ENCODE measurements around the gene PLA2G4B. TPM values are rescaled to one million over a fixed set of nuclear protein-coding genes. Genes with fewer than 3 reads are reported as not detected.

Gene PLA2G4B
- total and polyA plus RNA-seq, 9 of the 15 experiments (the other 6 are each of a cell fraction or from before 2014, with no cell fraction given): 0.07 to 6.1 (median 2.8) TPM

DNA sequence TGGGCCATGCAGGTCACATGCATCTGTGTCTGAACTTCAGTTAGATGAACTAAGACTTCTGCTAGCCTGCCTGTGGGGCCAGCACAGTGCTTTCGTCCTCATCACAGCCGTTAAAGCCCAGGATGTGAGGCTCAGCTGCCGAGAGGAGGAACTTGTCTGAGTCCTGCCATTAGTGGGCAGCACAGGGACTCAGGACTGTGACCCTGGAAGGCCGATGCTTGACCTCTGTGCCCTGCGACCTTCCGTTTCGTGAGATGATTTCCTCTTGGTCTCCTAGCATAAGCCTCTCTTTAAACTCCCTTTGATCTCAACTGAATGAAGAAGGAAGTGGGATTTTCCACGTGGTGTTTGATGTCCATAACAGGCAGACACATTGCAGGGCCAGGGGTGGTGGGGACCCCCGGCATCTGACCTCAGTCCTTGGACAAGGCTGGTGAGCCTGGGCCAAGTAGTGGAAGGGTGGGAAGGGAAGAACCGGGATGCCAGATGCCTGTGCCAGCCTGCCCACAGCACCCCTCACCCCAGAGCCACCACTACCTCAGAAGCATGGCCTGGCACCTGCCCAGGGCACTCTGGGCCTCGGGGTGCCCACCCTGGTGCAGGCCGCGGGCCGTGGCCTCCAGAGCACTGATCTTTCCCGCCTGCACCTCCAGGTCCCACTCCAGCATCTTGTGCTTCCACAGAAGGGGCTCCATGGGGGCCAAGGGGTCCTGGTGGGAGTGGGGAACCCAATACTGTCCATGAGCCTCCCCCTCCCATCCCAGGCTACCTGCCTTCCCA lies 21.6 kb downstream of the PLA2G4B start:
- POLR2A ChIA-PET: interaction anchor here (0.5 to 0.6 kb wide), 2 partner anchors 12 to 1116 kb away, joined by 3 read pairs; no protein-coding TSS in a partner anchor
- Histone ChIP-seq H3K4me2 (ENCODE audit: insufficient read depth, low read length) (no peak overlapping the region), H3K9me1 (ENCODE audit: control insufficient read depth, insufficient read depth, low read length) (no peaks in the 10 kb centered on the region), H3K79me2 (ENCODE audit: control insufficient read depth, insufficient read depth, low read length) (no peaks in the 10 kb centered on the region), H3K4me1 (replicated peaks in 1 of 2; ENCODE audit: control insufficient read depth in 2 of 2, insufficient read depth in 2 of 2, low read length in 2 of 2) (peaks cover 0 to 46% of the 10 kb centered on the region in 2 experiments; a peak in 2 of 5 replicates), H3K36me3 (ENCODE audit: control insufficient read depth, insufficient read depth, low read length) (no peaks in the 10 kb centered on the region), H3K27ac (ENCODE audit: extremely low read depth, low read depth, low read length) (no peak overlapping the region), H2AFZ (ENCODE audit: low read depth, low read length) (no peak overlapping the region), H3K9me3 (replicated peaks; ENCODE audit: control insufficient read depth, insufficient read depth, low read depth, low read length) (no peaks in the 10 kb centered on the region; the same call in 1 of the 2 replicates), H3K9ac (ENCODE audit: insufficient read depth in 1 of 2, low read depth in 2 of 2, low read length in 2 of 2) (no peak overlapping the region), H4K20me1 (replicated peaks; ENCODE audit: control insufficient read depth, insufficient read depth, low read length) (peaks cover 13% of the 10 kb centered on the region), H3K4me3 (no peak overlapping the region), H3K27me3 (ENCODE audit: control insufficient read depth in 2 of 2, insufficient read depth in 2 of 2, low read length in 2 of 2) (peaks cover 55 to 93% of the 10 kb centered on the region in 2 experiments)
- DNase-seq (ENCODE audit: extremely low read depth in 1 of 4, low spot score in 3 of 4): peak in 2 of 4 experiments; percentile 40 to 42
- no TSS peak for BruUV-seq (replicated peaks)
- peak; percentile 67 for ATAC-seq
- intact Hi-C loops (cut with micrococcal nuclease) (no loop called here), in situ Hi-C loops (cut with MboI) (no loop called here)
- peak; percentile 54 for FAIRE-seq
- CTCF ChIA-PET (ENCODE audit: low intra/inter-chr PET ratio): no interaction called here
- WGBS (ENCODE audit: insufficient coverage, low coverage, missing lambda C conversion rate): 12% methylated on average over 15 of the region's 15 CpGs
- TF ChIP-seq NR2C2 (CRISPR knock-in tag; IDR thresholded peaks at IDR 0.05): no peak
- TF ChIP-seq NR2C2 (tag; IDR thresholded peaks at IDR 0.05): peak; percentile 85
- no peak for TF ChIP-seq DDX20 (tag; IDR thresholded peaks at IDR 0.05; ENCODE audit: low read depth)
- no peak for TF ChIP-seq ZNF696 (CRISPR knock-in tag; conservative IDR thresholded peaks at IDR 0.05)
- peak; percentile 93 for TF ChIP-seq ESRRA (IDR thresholded peaks at IDR 0.05; ENCODE audit: borderline replicate concordance, low read depth)
- peak in 1 of 2 experiments; percentile 30; a peak in 2 of 4 replicates for TF ChIP-seq RAD21 (CRISPR knock-in tag; conservative IDR thresholded peaks at IDR 0.05 in 1 of 2, IDR thresholded peaks at IDR 0.05 in 1 of 2)
- TF ChIP-seq, protein P1, sequence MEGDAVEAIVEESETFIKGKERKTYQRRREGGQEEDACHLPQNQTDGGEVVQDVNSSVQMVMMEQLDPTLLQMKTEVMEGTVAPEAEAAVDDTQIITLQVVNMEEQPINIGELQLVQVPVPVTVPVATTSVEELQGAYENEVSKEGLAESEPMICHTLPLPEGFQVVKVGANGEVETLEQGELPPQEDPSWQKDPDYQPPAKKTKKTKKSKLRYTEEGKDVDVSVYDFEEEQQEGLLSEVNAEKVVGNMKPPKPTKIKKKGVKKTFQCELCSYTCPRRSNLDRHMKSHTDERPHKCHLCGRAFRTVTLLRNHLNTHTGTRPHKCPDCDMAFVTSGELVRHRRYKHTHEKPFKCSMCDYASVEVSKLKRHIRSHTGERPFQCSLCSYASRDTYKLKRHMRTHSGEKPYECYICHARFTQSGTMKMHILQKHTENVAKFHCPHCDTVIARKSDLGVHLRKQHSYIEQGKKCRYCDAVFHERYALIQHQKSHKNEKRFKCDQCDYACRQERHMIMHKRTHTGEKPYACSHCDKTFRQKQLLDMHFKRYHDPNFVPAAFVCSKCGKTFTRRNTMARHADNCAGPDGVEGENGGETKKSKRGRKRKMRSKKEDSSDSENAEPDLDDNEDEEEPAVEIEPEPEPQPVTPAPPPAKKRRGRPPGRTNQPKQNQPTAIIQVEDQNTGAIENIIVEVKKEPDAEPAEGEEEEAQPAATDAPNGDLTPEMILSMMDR (IDR thresholded peaks at IDR 0.05 in 2 of 3, conservative IDR thresholded peaks at IDR 0.05 in 1 of 3; ENCODE audit: insufficient read depth in 2 of 3, low read depth in 1 of 3, low read length in 3 of 3): peak; percentile 27 to 54 (median 45); a peak in 5 of 6 replicates
- peak; percentile 81; the same call in 1 of the 2 replicates for TF ChIP-seq NR2C1 (IDR thresholded peaks at IDR 0.05)
- peak; percentile 88 for TF ChIP-seq NR2C1 (tag; IDR thresholded peaks at IDR 0.05)
- TF ChIP-seq RCOR1 (IDR thresholded peaks at IDR 0.05; ENCODE audit: borderline replicate concordance in 1 of 2, low read depth in 2 of 2, low read length in 2 of 2): 0 out of 4 replicates have a peak, but pooled peaks of 1 of the 2 experiments have one; percentile 23

Data from K562 (cell line).